EH (cell line): ENCODE results near the gene NHLRC4.

Experiments used
- DNase-seq: peaks from one replicate; pipeline ENCODE4 v3.0.0-alpha.2; 2015; ENCODE audit warnings: low read depth

The NHLRC4 gene

DNA sequence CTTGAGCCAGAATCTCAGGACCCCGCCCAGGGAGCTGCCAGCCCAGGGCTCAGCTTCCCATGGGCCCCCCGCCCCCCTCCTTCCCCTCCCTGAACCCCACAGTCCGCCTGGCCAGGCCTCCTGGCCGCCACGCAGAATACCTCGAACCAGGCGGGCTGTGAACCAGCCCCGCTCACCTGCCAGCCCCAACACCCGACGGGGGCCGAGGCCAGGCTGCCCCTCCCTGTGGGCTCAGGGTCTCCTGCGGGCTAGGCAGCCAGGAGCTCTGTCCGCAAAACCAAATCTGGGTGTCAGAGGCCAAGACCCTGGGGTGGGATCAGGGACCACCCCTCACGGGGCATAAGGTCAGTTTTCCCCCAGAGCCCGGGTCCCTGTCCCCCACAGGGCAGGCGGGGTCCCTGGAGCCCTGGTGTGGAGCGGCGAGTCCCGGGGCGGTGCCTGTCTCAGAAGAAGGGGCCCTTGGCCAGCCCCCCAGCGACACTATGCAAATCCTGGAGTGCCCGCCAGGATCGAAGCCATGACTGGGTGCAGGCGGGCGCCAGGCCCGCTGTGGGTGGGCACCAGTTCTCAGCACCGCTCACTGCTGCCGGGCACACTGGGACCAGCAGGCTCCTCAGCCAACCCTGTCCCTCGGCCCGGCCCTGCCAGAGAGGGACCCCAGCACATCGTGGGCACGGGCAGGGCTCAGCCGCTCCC is 13.1 kb upstream of the NHLRC4 start:
- no peak for DNase-seq

DNA sequence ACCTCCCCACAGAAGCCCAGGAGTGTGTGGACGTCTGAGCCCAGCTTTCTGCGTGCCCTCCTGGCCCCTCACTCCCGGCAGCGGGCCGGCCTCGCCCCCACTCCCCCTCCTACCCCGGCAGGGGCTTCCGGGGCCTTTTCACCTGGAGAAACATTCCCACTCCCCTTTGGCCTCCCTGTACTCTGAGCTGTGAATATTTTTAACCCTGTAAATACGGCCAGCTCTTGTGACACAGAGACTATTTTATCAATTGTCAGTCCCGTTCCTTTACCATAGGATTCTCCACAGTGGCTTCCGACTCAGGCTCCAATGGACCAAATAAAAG is 12.5 kb upstream of the NHLRC4 start:
- DNase-seq = no peak

DNA sequence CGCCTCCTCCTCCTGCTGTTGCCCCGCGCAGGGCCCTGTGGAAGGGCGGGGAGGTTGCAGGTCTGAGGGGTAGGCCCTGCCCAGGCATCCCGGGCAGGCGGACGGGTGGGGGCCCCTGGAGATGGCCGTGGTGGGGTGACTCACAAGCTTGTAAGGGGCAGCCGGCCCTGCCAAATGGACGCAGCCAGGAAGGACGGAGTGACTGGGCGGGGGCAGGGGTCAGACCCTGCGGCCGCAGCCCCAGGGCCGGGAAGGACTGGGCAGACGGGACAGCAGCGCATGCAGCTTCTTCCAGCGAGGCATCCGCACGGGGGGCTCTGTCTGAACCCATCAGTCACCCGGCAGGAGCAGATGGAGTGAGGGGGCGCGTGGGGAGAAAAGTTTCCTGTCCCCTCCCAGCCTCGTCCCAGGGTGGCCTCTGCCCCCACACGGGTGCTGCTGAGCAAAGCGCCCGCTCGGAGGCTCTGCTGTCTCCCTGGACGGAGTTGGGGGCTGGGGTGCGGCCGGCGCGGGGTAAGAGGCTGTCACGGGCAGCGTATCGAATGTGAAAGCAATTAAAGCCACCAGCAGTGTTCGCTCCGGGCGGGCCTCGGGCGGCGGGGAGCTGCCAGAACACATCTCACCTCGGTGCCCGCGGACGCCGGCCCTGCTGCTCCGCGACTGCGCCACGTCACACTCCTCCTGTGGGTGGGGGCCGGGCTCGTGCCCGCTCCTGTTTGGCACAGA is 12.0 kb upstream of the NHLRC4 start:
- DNase-seq = peak; percentile 81

DNA sequence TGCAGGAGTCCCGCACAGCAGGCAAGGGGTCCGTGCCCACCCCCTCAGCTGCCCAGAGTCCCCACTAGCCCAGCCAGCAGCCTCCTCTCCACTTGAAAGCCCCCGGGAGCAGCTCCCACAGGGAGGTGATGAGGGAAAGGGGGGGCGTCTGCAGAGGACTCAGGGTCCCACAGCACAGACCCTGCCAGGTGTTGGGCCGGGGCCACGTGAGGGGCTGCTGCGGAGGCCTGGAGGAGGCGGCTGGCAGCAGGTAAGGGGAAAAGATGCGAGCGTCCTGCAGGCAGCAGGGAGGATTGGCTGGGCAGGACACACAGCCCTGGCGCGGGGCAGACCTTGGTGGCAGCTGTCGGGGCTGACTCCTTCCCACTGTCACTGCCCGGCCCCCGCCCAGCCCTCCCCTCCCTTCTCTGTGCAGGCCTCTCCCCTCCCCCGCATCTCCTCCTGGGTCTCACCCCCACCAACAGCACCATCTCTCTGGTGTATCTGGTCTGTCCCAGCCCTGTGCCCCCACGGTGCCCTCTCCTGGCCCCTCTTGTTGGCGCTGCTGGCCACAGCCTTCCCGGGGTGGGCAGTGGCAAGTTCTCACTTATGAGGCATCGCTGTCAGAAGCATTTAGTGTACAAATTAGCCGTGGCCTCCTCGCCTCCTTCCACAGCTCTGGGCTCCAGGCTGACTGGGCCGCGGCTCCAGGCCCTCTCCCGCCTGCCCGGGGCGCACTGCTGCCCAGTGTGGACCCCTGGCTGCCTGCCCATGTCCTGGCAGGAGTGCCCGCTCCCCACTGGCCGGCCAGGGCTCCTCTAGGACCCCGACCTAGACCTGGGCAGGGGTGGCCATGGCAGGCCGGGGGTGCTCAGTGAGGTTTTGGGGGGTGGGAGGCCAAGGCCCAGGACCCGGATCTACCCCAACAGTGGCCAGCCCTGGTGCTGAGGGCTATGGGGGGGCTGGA is 11.0 kb upstream of the NHLRC4 start:
- DNase-seq = peak; percentile 26

DNA sequence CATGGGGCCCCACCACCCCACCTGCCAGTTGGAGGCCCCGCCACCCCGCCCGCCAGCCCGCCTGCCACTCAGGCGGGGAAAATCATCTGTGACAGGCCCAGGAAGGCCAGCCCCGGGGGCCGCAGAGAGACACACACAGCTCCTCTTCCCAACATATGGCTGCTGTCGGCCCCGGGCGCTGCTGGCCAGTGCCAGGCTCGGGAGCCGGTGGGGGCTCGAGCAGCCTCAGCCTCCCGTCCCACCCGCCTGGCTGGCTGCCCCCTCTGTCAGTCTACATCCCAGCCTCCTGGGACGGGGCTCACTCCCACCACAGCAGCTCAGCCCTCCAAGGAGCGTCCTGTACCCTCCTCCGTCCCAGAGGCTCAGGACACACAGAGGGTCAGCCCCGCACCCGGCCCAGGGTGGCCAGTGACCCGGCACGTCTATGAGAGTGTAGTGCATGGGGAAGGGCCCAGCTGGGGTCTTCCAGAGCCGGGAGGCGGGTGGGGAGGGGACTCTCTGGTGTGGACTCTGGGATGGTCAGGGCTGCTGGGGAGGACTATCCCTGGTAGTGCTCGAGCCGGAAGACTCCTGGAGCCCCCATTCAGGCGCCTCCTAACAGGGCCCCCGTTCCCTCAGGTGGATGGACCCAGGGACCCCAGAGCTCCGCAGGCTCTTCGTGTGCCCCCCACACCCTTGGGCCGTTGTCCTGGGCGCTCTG is 10.2 kb upstream of the NHLRC4 start:
- DNase-seq = no peak

DNA sequence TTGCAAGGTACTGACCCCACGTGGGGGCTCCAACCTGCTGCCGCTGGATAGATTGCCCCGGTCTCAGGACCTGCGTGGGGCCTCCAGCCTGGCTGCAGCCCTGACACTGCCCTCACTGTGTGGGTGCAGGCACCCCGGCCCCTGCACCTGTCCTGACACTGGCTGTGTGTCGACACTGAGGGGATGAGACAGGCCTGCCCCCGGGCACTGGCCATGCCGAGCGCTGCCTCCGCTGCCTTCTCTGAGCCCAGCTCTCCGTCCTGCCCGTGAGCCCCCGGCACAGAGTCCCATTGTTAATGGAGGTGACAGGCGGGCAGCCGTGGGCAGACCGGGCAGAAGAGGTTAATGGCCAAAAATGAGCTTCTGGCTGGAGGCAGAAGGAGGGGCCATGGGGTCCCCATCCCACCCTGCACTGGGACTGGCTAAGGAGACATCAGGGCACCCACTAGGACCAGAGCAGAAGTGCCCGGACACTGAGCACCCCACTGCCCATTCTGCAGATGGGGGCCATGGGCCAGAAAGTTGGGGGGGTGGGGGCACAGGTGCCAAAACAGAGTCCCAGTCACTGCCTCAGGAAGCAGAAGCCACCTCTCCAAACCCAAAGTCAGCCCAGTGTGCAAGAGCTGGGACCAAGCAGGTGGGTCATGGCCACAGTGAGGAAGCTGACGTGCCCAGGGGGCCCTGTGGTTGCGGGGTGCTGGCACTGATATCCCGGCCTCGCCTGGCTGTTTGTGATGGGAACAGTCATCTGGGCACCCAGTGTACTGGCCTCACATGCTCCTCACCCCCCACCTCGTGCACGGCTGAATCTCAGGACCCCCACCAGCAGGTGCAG is 9.1 kb upstream of the NHLRC4 start:
- no peak for DNase-seq

DNA sequence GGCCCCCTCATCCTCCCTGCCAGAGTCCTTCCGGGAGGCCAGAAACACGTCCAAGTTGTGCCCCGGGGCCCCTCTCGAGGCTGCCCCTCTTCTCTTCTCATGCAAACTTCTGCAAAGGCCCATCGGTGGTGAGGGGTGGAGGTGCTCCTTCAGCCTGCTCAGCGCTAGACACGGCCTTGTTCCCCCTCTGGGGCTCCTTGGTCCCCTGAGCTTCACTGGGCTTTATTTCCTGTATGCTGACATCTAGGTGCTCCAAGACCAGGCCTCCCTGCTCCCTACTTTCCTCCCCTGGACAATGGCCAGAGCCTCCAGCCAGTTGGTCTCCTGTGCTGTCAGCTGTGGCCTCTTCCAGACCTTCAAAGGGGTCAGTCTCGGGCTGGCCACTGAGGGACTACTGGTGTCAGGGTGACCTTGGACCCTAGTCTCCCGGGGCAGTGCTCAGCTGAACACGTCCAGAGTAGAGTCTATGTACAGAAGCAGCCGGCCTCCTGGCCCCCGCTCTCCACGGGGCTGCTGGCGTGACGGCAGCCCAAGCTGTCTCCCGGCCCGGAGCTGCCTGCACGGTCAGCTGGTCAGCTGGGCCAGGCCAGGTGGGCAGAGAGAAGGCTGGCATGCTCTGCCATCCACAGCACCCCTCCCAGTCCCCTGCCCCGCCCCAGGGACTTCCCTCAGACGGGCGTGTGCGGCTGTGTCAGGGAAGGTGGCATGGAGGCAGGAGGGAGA is 8.3 kb upstream of the NHLRC4 start:
- no peak for DNase-seq

DNA sequence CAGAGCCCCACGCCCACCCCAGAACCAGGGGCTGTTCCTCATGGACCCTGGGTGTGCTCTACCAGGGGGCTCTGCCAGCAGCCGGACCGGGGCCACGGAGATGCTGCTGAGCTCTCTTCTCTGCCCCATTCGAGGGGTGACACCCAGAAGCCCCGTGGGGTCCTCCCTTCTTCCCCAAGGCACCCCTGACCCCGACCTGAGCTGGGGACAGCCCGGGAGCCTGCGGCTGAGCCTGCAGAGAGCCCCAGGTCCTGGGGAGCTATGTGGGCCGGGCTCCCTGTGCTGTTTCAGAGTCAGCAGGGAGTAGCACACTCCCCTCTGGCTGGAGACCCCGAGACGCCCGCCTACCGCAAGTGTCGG is 7.8 kb upstream of the NHLRC4 start:
- no peak for DNase-seq

DNA sequence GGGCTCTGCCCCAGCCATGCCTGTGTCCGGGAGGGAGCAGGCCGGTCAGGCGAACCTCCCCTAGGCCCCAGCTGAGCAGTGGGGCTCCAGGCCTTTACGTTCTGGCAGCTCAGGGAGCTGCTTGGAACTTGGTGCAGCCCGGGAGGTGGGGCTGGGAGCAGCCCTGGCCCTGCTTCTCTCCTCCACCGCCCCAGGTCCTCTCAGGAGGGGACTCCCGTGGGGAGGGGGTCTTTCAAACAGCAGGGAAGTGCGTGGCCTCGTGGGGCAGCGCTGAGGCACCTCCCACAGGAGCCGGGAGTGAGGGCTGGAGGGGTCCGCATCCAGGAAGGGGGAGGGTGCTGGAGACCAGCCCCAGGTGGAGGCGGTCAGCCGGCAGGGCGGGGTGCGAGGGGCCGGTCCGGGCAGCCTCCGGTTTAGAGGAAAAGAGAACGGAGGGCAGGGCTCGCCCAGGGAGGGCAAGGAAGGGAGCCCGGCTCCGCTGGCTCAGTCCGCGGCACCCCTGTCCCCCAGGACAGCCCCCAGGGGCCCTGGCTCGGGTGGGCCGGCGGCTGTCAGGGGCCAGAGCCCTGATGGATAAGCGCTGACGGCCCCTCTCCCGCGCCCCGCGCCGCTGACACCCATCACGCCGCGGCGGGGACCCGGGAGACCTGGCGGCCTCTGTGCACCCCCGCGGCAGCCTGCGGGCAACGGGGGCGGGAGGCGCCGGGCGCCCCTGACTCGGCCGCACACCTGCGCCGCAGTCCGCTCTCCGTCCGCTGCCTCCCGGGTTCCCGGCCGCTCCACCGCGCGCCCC is 7.2 kb upstream of the NHLRC4 start:
- no peak for DNase-seq

DNA sequence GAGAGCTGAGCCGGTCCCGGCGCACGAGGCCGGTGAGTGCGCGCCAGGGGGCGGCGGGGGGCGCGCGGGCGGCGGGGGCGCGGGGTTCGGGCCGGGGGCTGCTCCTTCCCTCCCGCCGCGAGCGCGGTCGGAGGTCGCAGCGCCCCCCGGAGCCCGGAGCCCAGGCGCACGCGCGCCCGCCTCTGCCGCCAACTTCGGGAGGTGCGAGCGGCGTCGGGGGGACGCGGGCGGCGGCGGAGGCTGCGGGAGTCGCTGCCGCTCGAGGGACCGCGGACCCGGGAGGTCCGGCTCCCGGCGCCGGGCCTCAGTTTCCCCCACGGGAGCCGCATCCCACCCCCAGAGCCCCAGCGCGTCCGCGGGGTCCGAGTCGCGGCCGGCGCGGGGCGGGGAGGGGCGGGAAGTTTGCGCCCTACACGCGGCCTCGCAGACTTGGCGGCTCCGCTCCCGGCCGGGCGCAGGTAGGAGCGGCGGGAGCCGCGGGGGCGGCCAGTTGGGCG is 6.6 kb upstream of the NHLRC4 start, which contains the start of gene PRR35:
PRR35 (plus strand) TSS at position 191 of the 497 bp plus-strand sequence. CDS start 2,901 bp downstream, outside the sequence.
- no peak for DNase-seq

DNA sequence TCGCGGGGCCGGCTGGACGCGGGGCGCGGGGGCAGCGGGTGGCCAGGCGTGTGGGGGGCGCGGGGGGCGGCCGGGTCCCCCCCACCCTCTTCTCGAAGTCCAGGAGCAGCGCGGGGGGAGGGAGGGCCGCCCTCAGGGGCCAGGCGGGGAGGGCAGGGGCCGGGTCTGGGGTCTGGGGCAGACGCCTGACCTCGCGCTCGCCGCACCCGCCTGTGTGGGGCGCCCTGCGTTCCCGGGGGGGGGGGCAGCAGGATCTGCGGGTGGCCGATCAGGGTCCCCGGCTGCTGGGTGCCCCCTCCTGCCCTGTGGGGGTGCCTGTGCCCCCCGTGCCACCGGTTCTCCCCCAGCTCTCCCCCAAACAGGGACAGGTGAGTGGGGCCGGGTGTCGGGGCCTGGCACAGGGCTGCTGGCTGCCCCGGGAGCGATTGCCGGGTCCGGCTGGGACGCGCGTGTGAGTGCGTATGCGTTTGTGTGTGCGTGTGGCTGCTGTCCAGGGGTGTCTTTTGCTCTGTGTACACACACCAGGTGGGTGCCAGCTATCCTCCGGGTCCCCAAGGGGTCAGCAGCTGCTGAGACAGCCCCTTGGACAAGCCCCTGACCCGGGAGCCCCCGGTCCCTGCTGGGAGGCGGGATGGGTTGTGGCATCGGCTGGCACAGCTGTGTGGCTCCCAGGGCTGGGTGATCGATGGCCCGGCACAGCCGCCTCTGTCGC is 5.9 kb upstream of the NHLRC4 start:
- no peak for DNase-seq

DNA sequence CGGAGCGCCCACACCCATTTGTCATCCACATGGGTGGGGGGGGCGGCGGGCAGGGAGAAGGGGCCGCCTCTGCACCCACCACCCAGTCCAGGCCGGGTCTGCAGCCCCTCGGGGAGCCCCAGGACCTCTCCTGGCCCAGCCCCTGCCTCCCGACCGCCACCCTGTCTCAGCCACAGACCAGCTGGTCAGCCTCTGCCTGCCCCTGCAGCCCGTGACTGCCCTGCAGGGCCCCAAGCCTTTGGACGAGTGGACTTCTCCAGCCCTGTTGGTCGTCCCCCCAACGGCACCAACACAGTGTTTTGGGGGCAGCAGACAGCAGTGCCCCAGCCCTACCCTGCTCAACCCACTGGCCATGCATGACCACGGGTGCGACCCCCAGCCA is 5.4 kb upstream of the NHLRC4 start:
- DNase-seq = no peak

DNA sequence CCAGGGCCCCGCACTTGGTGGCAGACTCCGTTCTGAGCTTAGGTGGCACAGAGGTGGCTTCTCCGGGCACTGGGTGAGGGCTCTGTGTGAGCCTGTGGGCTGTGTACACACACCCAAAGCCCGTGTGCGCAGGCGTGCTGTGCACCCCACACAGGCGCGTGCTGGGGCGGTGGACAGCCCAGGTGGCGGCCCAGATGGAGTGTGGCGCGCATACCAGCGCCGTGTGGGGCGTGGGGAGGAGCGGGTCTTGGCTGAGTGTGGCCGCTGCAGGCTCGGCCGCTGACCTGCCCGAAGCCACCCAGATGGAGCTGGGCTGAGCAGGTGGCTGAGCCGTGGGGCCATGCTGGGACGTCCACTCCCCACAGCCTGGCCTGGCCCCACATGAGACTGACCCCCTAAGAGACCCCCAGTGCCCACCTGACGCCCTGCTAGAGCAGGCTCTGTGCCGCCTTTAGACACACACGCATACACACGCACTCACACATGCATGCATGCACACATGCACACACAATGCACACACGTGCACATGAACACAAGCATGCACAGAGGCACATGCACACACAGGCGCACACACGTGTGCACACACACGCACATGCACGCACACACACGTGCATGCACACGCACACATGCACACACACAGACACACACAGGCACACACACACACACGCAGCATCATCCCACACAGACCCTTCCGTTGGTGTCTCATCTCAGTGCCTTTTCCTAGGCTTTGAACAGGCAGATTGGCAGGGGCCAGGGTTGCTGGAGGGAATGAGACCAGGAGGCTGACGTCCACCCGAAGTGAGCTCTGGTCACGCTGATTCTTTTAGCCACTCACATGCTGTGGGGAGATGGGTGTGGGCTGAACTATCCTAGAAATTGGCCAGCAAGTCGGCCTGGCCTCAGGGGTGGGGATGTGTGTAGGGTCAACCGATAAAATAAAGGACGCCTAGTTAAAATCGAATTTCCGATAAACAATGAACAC is 4.6 kb upstream of the NHLRC4 start:
- no peak for DNase-seq

DNA sequence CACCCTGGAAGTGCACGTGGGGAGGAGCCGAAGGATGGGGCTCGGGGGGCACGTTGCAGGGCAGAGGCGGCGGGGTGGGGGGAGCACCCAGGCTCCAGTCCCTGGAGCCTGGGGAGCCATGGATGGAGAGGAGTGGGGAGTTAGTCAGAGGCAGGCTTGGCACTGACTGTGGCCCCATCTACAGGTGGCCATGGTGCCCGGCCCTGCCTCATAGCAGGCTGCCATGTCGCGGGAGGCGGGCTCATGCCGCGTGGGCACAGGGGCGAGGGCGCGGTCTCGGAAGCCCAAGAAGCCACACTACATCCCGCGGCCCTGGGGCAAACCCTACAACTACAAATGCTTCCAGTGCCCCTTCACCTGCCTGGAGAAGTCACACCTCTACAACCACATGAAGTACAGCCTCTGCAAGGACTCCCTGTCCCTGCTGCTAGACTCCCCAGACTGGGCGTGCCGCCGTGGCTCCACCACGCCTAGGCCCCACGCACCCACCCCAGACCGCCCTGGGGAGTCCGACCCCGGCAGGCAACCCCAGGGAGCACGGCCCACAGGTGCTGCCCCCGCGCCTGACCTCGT is 3.6 kb upstream of the NHLRC4 start:
- DNase-seq = no peak

DNA sequence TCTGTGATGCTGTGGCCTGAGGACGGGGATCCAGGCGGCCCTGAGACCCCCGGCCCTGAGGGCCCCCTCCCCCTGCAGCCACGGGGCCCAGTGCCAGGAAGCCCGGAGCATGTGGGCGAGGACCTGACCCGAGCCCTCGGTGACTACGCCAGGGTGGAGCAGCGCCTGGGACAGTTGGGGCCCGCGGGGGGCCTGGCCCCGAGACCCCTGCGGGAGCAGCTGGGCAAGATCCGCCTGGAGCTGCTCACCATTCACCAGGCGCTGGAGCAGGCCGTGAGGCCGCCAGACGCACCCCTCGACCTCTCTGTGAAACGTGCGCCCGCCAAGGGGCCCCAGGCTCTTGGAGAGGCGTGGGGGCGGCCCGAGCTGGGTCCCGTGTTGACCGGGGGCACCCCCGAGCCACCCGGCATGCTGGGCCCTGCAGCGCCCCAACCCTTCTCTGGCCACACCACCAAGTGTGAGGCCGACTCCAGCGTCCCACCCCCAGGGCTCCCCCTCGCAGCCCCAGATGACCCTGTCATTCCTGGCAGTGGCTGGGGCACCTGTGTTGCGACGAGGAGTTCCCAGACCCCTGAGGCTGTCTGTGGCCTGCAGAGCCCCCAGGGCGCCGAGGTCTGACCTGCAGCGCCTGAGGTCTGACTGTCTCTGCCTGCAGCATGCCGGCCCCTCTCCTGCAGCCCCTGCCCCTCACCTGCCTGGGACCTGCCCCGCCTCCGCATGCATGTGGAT is 2.0 kb upstream of the NHLRC4 start:
- no peak for DNase-seq
